DOHH2 (cell line): ENCODE data around the gene PRPF8.

ENCODE experiments used
- EZH2phosphoT487 ChIP-seq: fragments of 200-600 bp; sonication (generic); IDR thresholded peaks from 2 replicates; pipeline ENCODE4 v1.6.1; 2017; ENCODE audit warnings: borderline replicate concordance, mild to moderate bottlenecking, antibody characterized with exemption, low read length, moderate library complexity, mixed read lengths
- TF ChIP-seq, protein P1 (sequence below): fragments of 200-600 bp; sonication (generic); IDR thresholded peaks from one replicate; pipeline ENCODE4 v1.5.1; 2014; ENCODE audit warnings: antibody characterized with exemption, mild to moderate bottlenecking, low read depth, low read length; ENCODE audit not compliant: poor library complexity, severe bottlenecking

GRCh38 chr17:1605681-1606351 lies 78.9 kb downstream of the PRPF8 start:
- TF ChIP-seq, protein P1, sequence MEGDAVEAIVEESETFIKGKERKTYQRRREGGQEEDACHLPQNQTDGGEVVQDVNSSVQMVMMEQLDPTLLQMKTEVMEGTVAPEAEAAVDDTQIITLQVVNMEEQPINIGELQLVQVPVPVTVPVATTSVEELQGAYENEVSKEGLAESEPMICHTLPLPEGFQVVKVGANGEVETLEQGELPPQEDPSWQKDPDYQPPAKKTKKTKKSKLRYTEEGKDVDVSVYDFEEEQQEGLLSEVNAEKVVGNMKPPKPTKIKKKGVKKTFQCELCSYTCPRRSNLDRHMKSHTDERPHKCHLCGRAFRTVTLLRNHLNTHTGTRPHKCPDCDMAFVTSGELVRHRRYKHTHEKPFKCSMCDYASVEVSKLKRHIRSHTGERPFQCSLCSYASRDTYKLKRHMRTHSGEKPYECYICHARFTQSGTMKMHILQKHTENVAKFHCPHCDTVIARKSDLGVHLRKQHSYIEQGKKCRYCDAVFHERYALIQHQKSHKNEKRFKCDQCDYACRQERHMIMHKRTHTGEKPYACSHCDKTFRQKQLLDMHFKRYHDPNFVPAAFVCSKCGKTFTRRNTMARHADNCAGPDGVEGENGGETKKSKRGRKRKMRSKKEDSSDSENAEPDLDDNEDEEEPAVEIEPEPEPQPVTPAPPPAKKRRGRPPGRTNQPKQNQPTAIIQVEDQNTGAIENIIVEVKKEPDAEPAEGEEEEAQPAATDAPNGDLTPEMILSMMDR: no peak
- TF ChIP-seq EZH2phosphoT487: no peak
